ENCODE data around the gene SPC24. TPM values are rescaled to one million over a fixed set of nuclear protein-coding genes. Genes with fewer than 3 reads are reported as not detected.

SPC24 gene
- total RNA-seq, 1 experiment from 2014 or later: 25.3 TPM

GRCh38 chr19:11096210-11096841 is 59.3 kb downstream of the SPC24 start:
- H3K4me1 ChIP-seq (ENCODE audit: low read length): peaks cover 22% of the 10 kb centered on the region
- H3K4me2 ChIP-seq (ENCODE audit: low read depth, low read length, poor library complexity, severe bottlenecking): no peak overlapping the region
- no peak overlapping the region for H3K9ac ChIP-seq (ENCODE audit: low read length)
- H3K36me3 ChIP-seq (ENCODE audit: insufficient read depth, low read length): peaks cover 64% of the 10 kb centered on the region
- H3K9me3 ChIP-seq (ENCODE audit: low read length): no peaks in the 10 kb centered on the region
- no peaks in the 10 kb centered on the region for H3K27me3 ChIP-seq (ENCODE audit: low read length)
- no peak for DNase-seq
- no peak overlapping the region for H2AFZ ChIP-seq (ENCODE audit: low read length)
- H3K79me2 ChIP-seq (ENCODE audit: low read length): peaks cover 95% of the 10 kb centered on the region
- no peaks in the 10 kb centered on the region for H3K9me2 ChIP-seq (replicated peaks; ENCODE audit: insufficient read depth, low read length)
- no peak overlapping the region for H3K4me3 ChIP-seq (ENCODE audit: low read length)
- H3K27ac ChIP-seq (ENCODE audit: low read length): no peak overlapping the region
- H4K20me1 ChIP-seq (ENCODE audit: insufficient read depth, low read depth, low read length): peaks cover 83% of the 10 kb centered on the region

Other genes starting within 250 kb of the SPC24 start
- gene YIPF2, start 227.1 kb downstream of the SPC24 start, total RNA-seq (2014; rRNA removed; shearing (Covaris generic); ENCODE audit: low replicate concordance): 26.8 and 45.6 TPM in 2 replicates
- 16.5 and 28.1 TPM in 2 replicates for gene TIMM29, start 227.0 kb downstream of the SPC24 start, total RNA-seq (2014; rRNA removed; shearing (Covaris generic); ENCODE audit: low replicate concordance)
- 103 and 118 TPM in 2 replicates for gene SMARCA4, start 194.8 kb downstream of the SPC24 start, total RNA-seq (2014; rRNA removed; shearing (Covaris generic); ENCODE audit: low replicate concordance)
- 49.8 and 99.9 TPM in 2 replicates for gene LDLR, start 66.3 kb downstream of the SPC24 start, total RNA-seq (2014; rRNA removed; shearing (Covaris generic); ENCODE audit: low replicate concordance)
- gene KANK2, start 41.8 kb upstream of the SPC24 start, total RNA-seq (2014; rRNA removed; shearing (Covaris generic); ENCODE audit: low replicate concordance): 0.19 and 1.9 TPM in 2 replicates
- not detected in 2 replicates for gene ANGPTL8, start 83.8 kb upstream of the SPC24 start, total RNA-seq (2014; rRNA removed; shearing (Covaris generic); ENCODE audit: low replicate concordance)
- gene DOCK6, start 106.7 kb upstream of the SPC24 start, total RNA-seq (2014; rRNA removed; shearing (Covaris generic); ENCODE audit: low replicate concordance): 6.5 and 10.3 TPM in 2 replicates
- not detected in 2 replicates for gene TSPAN16, start 140.4 kb upstream of the SPC24 start, total RNA-seq (2014; rRNA removed; shearing (Covaris generic); ENCODE audit: low replicate concordance)
- 8.6 and 9.0 TPM in 2 replicates for gene RAB3D, start 183.9 kb upstream of the SPC24 start, total RNA-seq (2014; rRNA removed; shearing (Covaris generic); ENCODE audit: low replicate concordance)
- 103 and 156 TPM in 2 replicates for gene TMEM205, start 190.5 kb upstream of the SPC24 start, total RNA-seq (2014; rRNA removed; shearing (Covaris generic); ENCODE audit: low replicate concordance)
- gene CCDC159, start 190.7 kb upstream of the SPC24 start, total RNA-seq (2014; rRNA removed; shearing (Covaris generic); ENCODE audit: low replicate concordance): 2.9 and 14.8 TPM in 2 replicates
- 0.43 and 0.67 TPM in 2 replicates for gene PLPPR2, start 199.7 kb upstream of the SPC24 start, total RNA-seq (2014; rRNA removed; shearing (Covaris generic); ENCODE audit: low replicate concordance)
- 7.4 and 12.6 TPM in 2 replicates for gene SWSAP1, start 218.9 kb upstream of the SPC24 start, total RNA-seq (2014; rRNA removed; shearing (Covaris generic); ENCODE audit: low replicate concordance)
- gene EPOR, start 228.5 kb upstream of the SPC24 start, total RNA-seq (2014; rRNA removed; shearing (Covaris generic); ENCODE audit: low replicate concordance): 8.5 and 16.7 TPM in 2 replicates

Data from Karpas-422 (cell line).